Right renal cortex interstitium (tissue), 3 donors: ENCODE measurements around the gene TUBB4B. TPM values are rescaled to one million over a fixed set of nuclear protein-coding genes. Genes with fewer than 3 reads are reported as not detected.

Experiments
- DNase-seq, 3 donors: peaks; one replicate each; pipeline ENCODE4 v3.0.0-alpha.2; 2013; ENCODE audit warnings: low read depth in 3 of 3, low spot score in 2 of 3
- polyA plus RNA-seq, 3 donors: library from polyadenylated mRNA; unstranded; fragments of 120-200 nt; gene quantifications; one replicate each; pipeline ENCODE4 v1.2.1, GENCODE V29; 2013; ENCODE audit not compliant: insufficient read length in 3 of 3

The TUBB4B gene
- polyA plus RNA-seq, 3 donors, result 332 to 418 (median 352) TPM

DNA sequence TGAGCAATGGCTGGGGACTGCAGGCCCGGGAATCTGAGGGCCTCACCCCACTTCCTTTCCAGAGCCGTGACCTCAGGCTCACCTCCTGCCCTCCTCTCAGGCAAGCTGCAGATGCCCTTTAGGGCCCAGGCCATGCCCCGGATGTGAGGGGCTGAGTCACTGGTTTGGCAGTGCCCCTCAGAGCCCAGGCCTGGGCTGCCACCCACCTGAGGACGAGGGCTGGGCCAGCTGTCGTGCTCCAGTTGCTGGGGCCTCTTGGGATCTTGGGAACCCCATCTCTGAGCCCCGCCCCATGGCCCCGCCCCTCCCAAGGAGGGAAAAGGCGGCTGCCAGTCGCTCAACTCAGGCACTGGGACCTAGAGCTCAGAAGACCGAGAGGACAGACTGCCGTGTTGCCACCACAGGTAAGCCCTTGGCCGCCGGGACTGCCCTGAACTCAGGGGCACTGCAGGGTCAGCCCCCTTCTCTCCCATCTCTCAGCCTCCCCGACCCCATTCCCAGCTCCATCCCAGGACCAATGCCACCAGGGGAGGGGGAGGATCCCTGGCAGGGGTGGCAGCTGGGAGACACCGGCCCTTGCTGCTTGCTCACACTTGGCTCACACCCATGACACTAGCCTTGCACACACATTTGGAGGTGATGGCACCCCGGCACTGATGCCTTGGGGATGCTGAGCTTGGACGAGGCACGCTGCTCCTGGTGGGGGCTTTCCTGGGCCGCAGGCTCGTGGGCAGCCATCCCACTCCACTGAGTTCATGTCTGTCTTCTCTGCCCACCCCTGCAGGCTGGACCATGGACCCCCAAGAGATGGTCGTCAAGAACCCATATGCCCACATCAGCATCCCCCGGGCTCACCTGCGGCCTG is 16.0 kb upstream of the TUBB4B start, which contains the start of gene CYSRT1:
CYSRT1 (plus strand) TSS at position 345 of the 865 bp plus-strand sequence; CDS start at position 793, 448 bp downstream.
- no peak for DNase-seq

GRCh38 chr9:137225699-137226331 is 15.3 kb upstream of the TUBB4B start:
- no peak for DNase-seq

GRCh38 chr9:137226338-137227053 is 14.6 kb upstream of the TUBB4B start:
- DNase-seq, result no peak

GRCh38 chr9:137227054-137227852 is 13.8 kb upstream of the TUBB4B start, which contains the start of gene RNF224:
TSS of gene RNF224 (plus strand) at chr9:137227502. CDS start at chr9:137228336, 834 bp downstream.
- DNase-seq, result peak; percentile 48 to 66 (median 55)

GRCh38 chr9:137227853-137228505 is 13.1 kb upstream of the TUBB4B start:
- no peak for DNase-seq

DNA sequence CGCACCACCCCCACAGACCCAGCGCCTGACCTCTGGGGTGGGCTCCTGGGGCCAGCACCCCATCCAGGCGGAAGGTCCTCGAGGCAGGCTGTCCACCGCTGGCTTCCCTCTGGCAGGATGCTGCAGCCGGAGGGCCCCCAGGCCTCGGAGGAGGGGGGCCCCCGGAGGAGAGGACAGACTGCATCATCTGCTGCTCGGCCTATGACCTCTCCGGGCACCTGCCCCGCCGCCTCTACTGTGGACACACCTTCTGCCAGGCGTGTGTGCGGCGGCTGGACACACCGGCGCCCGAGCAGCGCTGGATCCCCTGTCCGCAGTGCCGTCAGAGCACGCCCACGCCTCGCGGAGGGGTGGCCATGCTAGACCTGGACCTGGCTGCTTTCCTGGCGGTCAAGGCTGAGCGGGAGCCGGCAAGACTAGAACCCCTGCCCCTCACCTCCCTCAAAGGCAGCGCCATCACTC is 12.6 kb upstream of the TUBB4B start:
- DNase-seq, result no peak

GRCh38 chr9:137228968-137229896 is 11.9 kb upstream of the TUBB4B start:
- no peak for DNase-seq

DNA sequence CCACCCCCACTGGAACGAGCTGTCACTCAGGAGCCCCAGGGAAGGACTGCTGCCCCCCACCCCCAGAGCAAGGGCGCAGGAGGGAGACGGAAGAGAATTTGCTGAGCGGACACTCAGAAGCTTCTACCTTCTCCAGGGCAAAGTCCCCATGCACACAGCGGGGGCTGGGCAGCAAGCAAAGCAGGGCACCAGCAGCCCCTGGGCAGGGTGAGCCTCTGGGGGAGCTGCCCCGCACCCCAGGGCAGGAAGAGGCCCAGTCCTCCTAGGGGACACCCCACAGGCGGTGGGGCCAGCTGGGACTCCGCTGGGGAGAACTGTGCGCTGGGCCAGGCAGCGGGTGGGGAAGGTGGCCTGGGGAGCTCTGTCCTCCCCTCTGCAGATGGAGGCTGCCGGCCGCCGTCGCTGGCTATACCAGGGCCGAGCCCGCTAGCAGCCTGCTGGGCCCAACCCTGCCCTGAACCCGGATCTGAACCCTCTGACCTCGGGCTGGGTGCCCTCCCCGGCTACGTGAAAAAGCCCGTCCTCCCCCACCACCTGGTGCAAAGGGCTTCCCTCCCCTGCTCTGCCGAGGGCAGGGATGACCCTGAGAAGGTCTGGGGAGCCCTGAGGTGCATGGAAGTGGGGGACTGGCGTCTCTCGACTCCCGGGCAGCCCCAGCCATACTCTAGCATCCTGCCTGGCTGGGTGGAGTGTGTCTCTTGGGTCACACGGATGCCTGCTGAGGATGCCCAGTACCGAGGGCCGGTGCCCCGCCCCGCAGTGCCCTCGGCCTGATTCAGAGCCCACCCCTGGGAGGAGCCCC is 11.0 kb upstream of the TUBB4B start:
- no peak for DNase-seq

DNA sequence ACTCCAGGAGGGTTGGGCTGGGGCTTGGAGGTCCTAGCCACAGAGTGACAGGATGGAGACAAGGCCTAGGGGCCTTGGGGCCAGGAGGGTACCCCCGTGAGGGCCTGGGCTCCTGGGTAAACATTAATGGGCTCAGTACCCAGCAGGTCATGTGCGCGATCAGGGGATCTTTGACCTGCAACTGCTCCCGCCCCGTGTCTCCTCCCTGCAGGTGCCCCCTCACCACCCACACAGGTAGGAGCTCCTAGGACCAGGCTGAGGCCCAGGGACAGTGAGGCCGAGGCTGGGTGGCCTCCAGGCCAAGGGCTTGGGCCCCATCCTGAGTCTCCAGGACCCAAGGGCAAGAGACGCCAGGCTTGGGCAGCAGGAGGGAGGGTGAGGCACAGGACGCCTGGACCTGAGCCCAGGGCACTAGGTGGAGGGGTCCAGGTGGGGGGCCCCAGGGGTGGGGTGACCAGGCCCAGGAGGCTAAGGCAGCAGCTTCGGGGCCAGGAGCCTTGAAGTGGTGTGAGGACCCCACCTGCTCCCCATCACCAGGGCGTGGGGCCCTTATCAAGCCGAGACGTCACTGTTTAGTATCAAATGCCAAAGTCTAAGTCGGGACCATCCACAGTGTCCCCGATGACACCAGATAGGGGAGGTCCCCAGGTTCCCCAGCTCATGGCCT is 10.2 kb upstream of the TUBB4B start, which contains the start of gene SLC34A3:
SLC34A3 (plus strand) TSS at position 197 of the 667 bp plus-strand sequence. CDS start 802 bp downstream, outside the sequence.
- DNase-seq, result no peak

GRCh38 chr9:137231372-137232039 is 9.6 kb upstream of the TUBB4B start:
- DNase-seq, result no peak

GRCh38 chr9:137232101-137232500 is 9.0 kb upstream of the TUBB4B start:
- DNase-seq, result no peak

- no peak for DNase-seq
Observed at GRCh38 chr9:137232510-137232909, 8.6 kb upstream of the TUBB4B start.

DNA sequence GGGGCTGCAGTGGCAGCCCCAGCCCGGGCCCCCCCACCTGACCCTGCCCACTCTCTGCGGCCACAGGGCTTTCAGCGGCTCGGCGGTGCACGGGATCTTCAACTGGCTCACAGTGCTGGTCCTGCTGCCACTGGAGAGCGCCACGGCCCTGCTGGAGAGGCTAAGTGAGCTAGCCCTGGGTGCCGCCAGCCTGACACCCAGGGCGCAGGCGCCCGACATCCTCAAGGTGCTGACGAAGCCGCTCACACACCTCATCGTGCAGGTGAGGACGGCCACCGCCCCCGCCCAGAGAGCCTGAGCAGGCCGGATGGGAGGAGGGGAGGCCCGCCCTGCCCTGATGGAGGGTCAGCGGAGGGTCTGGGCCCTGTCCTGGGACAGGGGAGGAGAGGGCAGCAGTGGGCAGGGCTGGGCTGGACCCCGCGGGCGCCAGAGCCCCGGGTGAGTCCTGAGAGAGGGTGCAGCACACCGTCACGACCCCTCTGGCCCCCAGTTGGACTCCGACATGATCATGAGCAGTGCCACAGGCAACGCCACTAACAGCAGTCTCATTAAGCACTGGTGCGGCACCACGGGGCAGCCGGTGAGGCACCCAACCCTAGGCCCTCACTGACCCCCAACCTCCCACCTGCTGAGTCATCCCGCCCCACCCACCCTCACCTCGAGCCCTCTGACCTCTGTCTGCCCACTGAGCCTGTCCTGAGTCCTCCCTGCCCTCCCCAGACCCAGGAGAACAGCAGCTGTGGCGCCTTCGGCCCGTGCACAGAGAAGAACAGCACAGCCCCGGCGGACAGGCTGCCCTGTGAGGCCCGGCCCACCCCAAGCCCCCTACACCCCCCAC is 7.7 kb upstream of the TUBB4B start:
- DNase-seq, result no peak

DNA sequence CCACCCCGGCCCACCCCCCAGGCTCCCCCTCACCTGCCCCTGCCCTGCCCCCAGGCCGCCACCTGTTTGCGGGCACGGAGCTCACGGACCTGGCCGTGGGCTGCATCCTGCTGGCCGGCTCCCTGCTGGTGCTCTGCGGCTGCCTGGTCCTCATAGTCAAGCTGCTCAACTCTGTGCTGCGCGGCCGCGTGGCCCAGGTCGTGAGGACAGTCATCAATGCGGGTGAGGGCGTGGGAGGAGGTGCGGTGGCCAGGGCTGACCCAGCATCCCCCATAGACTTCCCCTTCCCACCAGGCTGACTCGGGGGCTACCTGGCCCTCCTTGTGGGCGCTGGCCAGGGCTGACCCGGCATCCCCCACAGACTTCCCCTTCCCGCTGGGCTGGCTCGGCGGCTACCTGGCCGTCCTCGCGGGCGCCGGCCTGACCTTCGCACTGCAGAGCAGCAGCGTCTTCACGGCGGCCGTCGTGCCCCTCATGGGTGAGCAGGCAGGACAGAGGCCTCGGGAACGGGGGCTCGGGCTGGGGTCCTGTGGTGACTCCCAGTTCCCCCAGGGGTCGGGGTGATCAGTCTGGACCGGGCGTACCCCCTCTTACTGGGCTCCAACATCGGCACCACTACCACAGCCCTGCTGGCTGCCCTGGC is 6.9 kb upstream of the TUBB4B start:
- no peak for DNase-seq

- DNase-seq, result no peak
Observed at GRCh38 chr9:137234758-137235423, 6.2 kb upstream of the TUBB4B start.
